ENCODE results near the gene ARHGEF4. TPM values are rescaled to one million over a fixed set of nuclear protein-coding genes. Genes with fewer than 3 reads are reported as not detected.

ARHGEF4 gene
- total and polyA plus RNA-seq, 7 donors, result 1.7 to 32.4 (median 17.2) TPM; not detected in 1

DNA sequence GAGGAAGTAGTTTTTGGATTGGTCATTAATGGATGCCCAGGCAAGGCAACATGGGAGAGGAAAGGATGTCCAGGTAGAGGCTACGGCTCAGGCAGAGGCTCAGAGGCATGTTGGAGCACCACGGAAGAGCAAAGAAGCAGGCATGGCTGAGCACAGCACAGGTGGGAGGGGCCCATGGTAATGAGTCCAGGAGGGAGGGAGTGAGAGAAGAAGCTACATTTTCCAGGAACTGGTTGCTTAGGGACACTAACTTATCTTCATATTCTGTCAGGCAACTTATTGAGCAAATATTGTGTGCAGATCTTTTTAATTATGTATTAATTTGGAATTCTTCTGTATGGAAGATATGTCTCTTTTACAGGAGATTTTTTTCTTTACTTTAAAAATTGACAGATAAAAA is 42.2 kb downstream of the ARHGEF4 start:
- intact Hi-C loops (cut with DNase I), result no loop called here

DNA sequence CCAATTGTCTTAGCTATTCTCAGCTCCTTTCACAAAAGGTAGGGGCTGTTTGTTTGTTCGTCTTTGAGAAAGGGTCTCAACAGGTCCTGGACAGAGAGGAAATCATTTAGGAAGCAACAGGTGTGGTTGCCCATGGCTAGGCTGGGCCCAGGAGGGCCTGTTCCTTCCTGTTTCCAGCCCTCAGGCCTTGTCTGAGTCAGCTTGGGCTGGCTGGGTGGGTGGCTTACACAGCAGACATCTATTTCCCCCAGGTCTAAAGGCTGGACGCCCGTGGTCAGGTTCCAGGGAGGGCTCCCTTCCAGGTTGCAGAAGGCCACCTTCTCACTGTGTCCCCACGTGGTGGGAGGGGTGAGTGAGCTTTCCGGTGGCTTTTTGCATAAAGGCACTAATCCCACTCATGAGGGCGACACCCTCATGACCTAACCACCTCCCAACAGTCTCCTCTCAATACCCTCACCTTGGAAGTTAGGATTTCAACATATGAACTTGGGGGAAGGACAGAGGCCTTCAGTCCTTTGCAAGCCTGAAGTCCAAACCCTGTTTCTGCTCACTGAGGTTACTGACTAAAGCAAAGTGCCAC is 45.5 kb downstream of the ARHGEF4 start:
- H3K4me3 ChIP-seq, result no peak overlapping the region
- H3K4me1 ChIP-seq, result no peaks in the 10 kb centered on the region
- no peak overlapping the region for H3K27ac ChIP-seq
- no peak for DNase-seq
- H3K27me3 ChIP-seq, result no peaks in the 10 kb centered on the region
- WGBS, 2 donors, result 75 to 82% methylated on average over 6 of the region's 6 CpGs
- intact Hi-C loops (cut with DNase I), result no loop called here
- no peaks in the 10 kb centered on the region for H3K36me3 ChIP-seq
- no peaks in the 10 kb centered on the region for H3K9me3 ChIP-seq
- no peak for TF ChIP-seq POLR2A (IDR thresholded peaks at IDR 0.05)
- no peak for TF ChIP-seq POLR2AphosphoS5 (IDR thresholded peaks at IDR 0.05)
- TF ChIP-seq CTCF (IDR thresholded peaks at IDR 0.05), result no peak
- TF ChIP-seq EP300 (IDR thresholded peaks at IDR 0.05), result no peak

More for the DNA sequence above, 42.2 kb downstream of the ARHGEF4 start:
- Histone ChIP-seq H3K9me3 (no peaks in the 10 kb centered on the region), H3K27ac (no peak overlapping the region), H3K27me3 (no peaks in the 10 kb centered on the region), H3K4me3 (no peak overlapping the region), H3K4me1 (no peaks in the 10 kb centered on the region), H3K36me3 (no peaks in the 10 kb centered on the region)
- DNase-seq, result no peak
- 82 to 83% methylated on average over 2 of the region's 2 CpGs for WGBS, 2 donors
- no peak for TF ChIP-seq POLR2A (IDR thresholded peaks at IDR 0.05)
- no peak for TF ChIP-seq CTCF (IDR thresholded peaks at IDR 0.05)
- TF ChIP-seq EP300 (IDR thresholded peaks at IDR 0.05), result no peak
- no peak for TF ChIP-seq POLR2AphosphoS5 (IDR thresholded peaks at IDR 0.05)

- Histone ChIP-seq H3K4me3 (no peak overlapping the region), H3K4me1 (no peaks in the 10 kb centered on the region), H3K27me3 (no peaks in the 10 kb centered on the region), H3K9me3 (no peaks in the 10 kb centered on the region), H3K27ac (no peak overlapping the region), H3K36me3 (no peaks in the 10 kb centered on the region)
- intact Hi-C loops (cut with DNase I), result no loop called here
- DNase-seq, result no peak
- TF ChIP-seq POLR2A (IDR thresholded peaks at IDR 0.05), result no peak
- no peak for TF ChIP-seq CTCF (IDR thresholded peaks at IDR 0.05)
- TF ChIP-seq EP300 (IDR thresholded peaks at IDR 0.05), result no peak
- no peak for TF ChIP-seq POLR2AphosphoS5 (IDR thresholded peaks at IDR 0.05)
- WGBS, 2 donors, result 84 to 92% methylated on average over 6 of the region's 6 CpGs
Observed at GRCh38 chr2:130882991-130883390, 46.3 kb downstream of the ARHGEF4 start.

DNA sequence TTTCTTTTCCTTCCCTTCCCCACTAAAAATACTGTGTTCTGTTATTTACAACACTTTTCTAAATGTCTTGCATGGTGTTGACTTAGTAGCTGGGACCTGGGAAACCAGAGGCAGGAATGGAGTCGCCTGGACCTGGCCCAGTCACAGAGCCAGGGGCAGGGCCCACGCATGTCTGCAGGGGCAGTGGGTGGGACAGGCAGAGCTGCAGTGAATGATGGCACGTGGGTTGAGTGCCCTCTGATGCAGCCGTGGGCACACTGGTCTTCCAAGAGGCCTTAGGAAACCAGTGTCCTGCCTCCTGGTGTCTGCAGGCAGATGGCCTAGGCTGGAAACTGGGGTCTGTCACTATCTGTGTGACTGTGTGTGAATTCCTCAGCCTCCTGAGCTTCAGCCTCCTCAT is 46.8 kb downstream of the ARHGEF4 start:
- no peaks in the 10 kb centered on the region for H3K9me3 ChIP-seq
- intact Hi-C loops (cut with DNase I), result no loop called here
- H3K4me1 ChIP-seq, result no peaks in the 10 kb centered on the region
- no peak overlapping the region for H3K4me3 ChIP-seq
- no peak overlapping the region for H3K27ac ChIP-seq
- 69 to 71% methylated on average over 4 of the region's 4 CpGs for WGBS, 2 donors
- no peaks in the 10 kb centered on the region for H3K36me3 ChIP-seq
- TF ChIP-seq EP300 (IDR thresholded peaks at IDR 0.05), result no peak
- TF ChIP-seq POLR2A (IDR thresholded peaks at IDR 0.05), result no peak
- no peak for TF ChIP-seq POLR2AphosphoS5 (IDR thresholded peaks at IDR 0.05)
- no peak for TF ChIP-seq CTCF (IDR thresholded peaks at IDR 0.05)
- H3K27me3 ChIP-seq, result no peaks in the 10 kb centered on the region
- DNase-seq, result no peak

GRCh38 chr2:130884013-130884412 is 47.3 kb downstream of the ARHGEF4 start:
- no peaks in the 10 kb centered on the region for H3K9me3 ChIP-seq
- no peaks in the 10 kb centered on the region for H3K4me1 ChIP-seq
- H3K27me3 ChIP-seq, result no peaks in the 10 kb centered on the region
- no peak overlapping the region for H3K4me3 ChIP-seq
- no peaks in the 10 kb centered on the region for H3K36me3 ChIP-seq
- DNase-seq, result no peak
- intact Hi-C loops (cut with DNase I), result no loop called here
- 65 to 77% methylated on average over 4 of the region's 4 CpGs for WGBS, 2 donors
- TF ChIP-seq EP300 (IDR thresholded peaks at IDR 0.05) (no peak), POLR2AphosphoS5 (IDR thresholded peaks at IDR 0.05) (no peak), CTCF (IDR thresholded peaks at IDR 0.05) (no peak), POLR2A (IDR thresholded peaks at IDR 0.05) (no peak)
- no peak overlapping the region for H3K27ac ChIP-seq

Data from sigmoid colon (tissue), 7 donors.